Smooth muscle cell (in vitro differentiated cells): ENCODE measurements around the gene WWOX. TPM values are rescaled to one million over a fixed set of nuclear protein-coding genes. Genes with fewer than 3 reads are reported as not detected.

Source experiments
- DNase-seq: peaks from one replicate; lab custom pipeline; 2025; ENCODE audit not compliant: unreplicated experiment; lab: John Stamatoyannopoulos, UW
- H2AFZ ChIP-seq: fragments of 200-600 bp; sonication (generic); 2 replicates; pipeline ENCODE4 v1.6.0; 2016; ENCODE audit warnings: antibody characterized with exemption, low read depth, mild to moderate bottlenecking
- H3F3A ChIP-seq: fragments of 200-600 bp; sonication (generic); 2 replicates; pipeline ENCODE4 v1.6.0; 2017; ENCODE audit warnings: antibody characterized with exemption, low read depth
- H3K27ac ChIP-seq: fragments of 200-600 bp; sonication (generic); 2 replicates; pipeline ENCODE4 v1.5.1; 2016; ENCODE audit warnings: low read depth, mild to moderate bottlenecking
- H3K27me3 ChIP-seq: fragments of 200-600 bp; sonication (generic); 2 replicates; pipeline ENCODE4 v1.6.1; 2016; ENCODE audit warnings: low read depth, mild to moderate bottlenecking
- H3K36me3 ChIP-seq: fragments of 200-600 bp; sonication (generic); 2 replicates; pipeline ENCODE4 v1.5.1; 2016; ENCODE audit warnings: low read depth
- H3K4me1 ChIP-seq: fragments of 200-600 bp; sonication (generic); 2 replicates; pipeline ENCODE4 v1.5.1; 2016; ENCODE audit warnings: low read depth
- H3K4me2 ChIP-seq: fragments of 200-600 bp; sonication (generic); 2 replicates; pipeline ENCODE4 v1.6.0; 2016; ENCODE audit warnings: mild to moderate bottlenecking
- H3K4me3 ChIP-seq: fragments of 200-600 bp; sonication (generic); 2 replicates; pipeline ENCODE4 v1.5.1; 2016; ENCODE audit warnings: mild to moderate bottlenecking
- H3K79me2 ChIP-seq: fragments of 200-600 bp; sonication (generic); 2 replicates; pipeline ENCODE4 v1.6.0; 2016; ENCODE audit warnings: low read depth, mild to moderate bottlenecking
- H3K9ac ChIP-seq: fragments of 200-600 bp; sonication (generic); 2 replicates; pipeline ENCODE4 v1.6.0; 2016; ENCODE audit warnings: low read depth
- H3K9me3 ChIP-seq: fragments of 200-600 bp; sonication (generic); replicated peaks from 2 replicates; pipeline ENCODE4 v1.5.1; 2016; ENCODE audit warnings: low read depth
- H4K20me1 ChIP-seq: fragments of 200-600 bp; sonication (generic); 2 replicates; pipeline ENCODE4 v1.6.0; 2016; ENCODE audit warnings: low read depth
- CTCF ChIP-seq: fragments of 200-600 bp; sonication (generic); IDR thresholded peaks from 2 replicates; pipeline ENCODE4 v1.5.1; 2017; ENCODE audit warnings: borderline replicate concordance, mild to moderate bottlenecking, antibody characterized with exemption; ENCODE audit not compliant: insufficient read depth, poor library complexity, severe bottlenecking
- WGBS: methylation state at CpG from one replicate; pipeline ENCODE4 v1.1.7; 2016; ENCODE audit warnings: low lambda C conversion rate; 5-methylcytosine and 5-hydroxymethylcytosine counted together
- polyA plus RNA-seq: library from polyadenylated mRNA; unstranded; fragments of >200 nt; fragmentation: Nextera tagmentation; extraction: Ambion mirVana; gene quantifications from 2 replicates; pipeline ENCODE4 v1.2.1, GENCODE V29; 2016
- total RNA-seq: library from RNA; depleted of rRNA; stranded (reverse); fragments of >200 nt; gene quantifications from 2 replicates; pipeline ENCODE4 v1.2.3, GENCODE V29; 2014

Gene WWOX
- total and polyA plus RNA-seq, 2 experiments from 2014 or later, result 7.5 to 14.0 TPM

DNA sequence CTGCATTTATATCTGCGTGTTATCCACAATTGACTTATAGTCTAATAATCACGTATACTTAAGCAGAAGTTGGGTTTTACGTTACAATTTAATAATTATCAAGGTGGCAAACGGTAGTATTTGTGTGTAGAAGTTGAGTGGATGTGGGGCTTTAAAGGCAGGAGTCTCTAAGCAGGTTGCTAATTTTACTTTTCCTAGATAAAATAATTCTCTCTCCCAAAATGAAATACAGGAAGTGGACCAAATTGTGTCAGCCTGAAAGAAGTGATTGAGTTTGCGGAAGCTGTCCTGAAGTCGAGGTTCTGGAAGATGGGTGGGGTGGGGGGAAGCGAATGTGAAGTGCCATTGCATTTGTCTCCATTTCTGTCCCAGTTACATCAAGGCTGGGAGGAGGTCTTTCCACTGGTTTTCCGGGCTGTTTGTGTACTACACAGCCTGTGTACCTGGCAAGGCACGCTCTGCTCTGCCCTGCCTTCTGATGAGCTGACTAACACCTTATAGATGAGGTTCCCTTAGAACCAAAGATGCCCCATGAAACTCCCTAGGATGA, 385.1 kb downstream of the WWOX start:
- Histone ChIP-seq H3K27ac (no peak overlapping the region), H3K4me3 (no peak overlapping the region), H3K4me1 (no peaks in the 10 kb centered on the region), H2AFZ (no peak overlapping the region), H3F3A (no peaks in the 10 kb centered on the region), H3K79me2 (no peaks in the 10 kb centered on the region), H3K36me3 (no peaks in the 10 kb centered on the region), H3K27me3 (no peaks in the 10 kb centered on the region), H3K9me3 (no peaks in the 10 kb centered on the region), H4K20me1 (no peaks in the 10 kb centered on the region), H3K9ac (no peak overlapping the region), H3K4me2 (no peak overlapping the region)
- no peak for DNase-seq
- WGBS, result 95% methylated on average over 9 of the region's 9 CpGs
- TF ChIP-seq CTCF, result no peak

GRCh38 chr16:78485188-78485916, 385.9 kb downstream of the WWOX start:
- Histone ChIP-seq H3F3A (no peaks in the 10 kb centered on the region), H3K4me3 (no peak overlapping the region), H3K4me2 (no peak overlapping the region), H3K27ac (no peak overlapping the region), H4K20me1 (no peaks in the 10 kb centered on the region), H3K79me2 (no peaks in the 10 kb centered on the region), H3K4me1 (no peaks in the 10 kb centered on the region), H3K9ac (no peak overlapping the region), H3K9me3 (no peaks in the 10 kb centered on the region), H3K27me3 (no peaks in the 10 kb centered on the region), H3K36me3 (no peaks in the 10 kb centered on the region), H2AFZ (no peak overlapping the region)
- TF ChIP-seq CTCF, result no peak
- whole genome bisulfite sequencing, result 88% methylated on average over 15 of the region's 15 CpGs
- no peak for DNase-seq

GRCh38 chr16:78485917-78486257, 386.4 kb downstream of the WWOX start:
- Histone ChIP-seq H3K36me3 (no peaks in the 10 kb centered on the region), H3K9me3 (no peaks in the 10 kb centered on the region), H3K4me3 (no peak overlapping the region), H3K4me2 (no peak overlapping the region), H3K4me1 (no peaks in the 10 kb centered on the region), H3K9ac (no peak overlapping the region), H4K20me1 (no peaks in the 10 kb centered on the region), H3K27ac (no peak overlapping the region), H2AFZ (no peak overlapping the region), H3K79me2 (no peaks in the 10 kb centered on the region), H3K27me3 (no peaks in the 10 kb centered on the region), H3F3A (no peaks in the 10 kb centered on the region)
- TF ChIP-seq CTCF, result no peak
- WGBS, result 95% methylated on average over 4 of the region's 4 CpGs
- DNase-seq, result no peak

DNA sequence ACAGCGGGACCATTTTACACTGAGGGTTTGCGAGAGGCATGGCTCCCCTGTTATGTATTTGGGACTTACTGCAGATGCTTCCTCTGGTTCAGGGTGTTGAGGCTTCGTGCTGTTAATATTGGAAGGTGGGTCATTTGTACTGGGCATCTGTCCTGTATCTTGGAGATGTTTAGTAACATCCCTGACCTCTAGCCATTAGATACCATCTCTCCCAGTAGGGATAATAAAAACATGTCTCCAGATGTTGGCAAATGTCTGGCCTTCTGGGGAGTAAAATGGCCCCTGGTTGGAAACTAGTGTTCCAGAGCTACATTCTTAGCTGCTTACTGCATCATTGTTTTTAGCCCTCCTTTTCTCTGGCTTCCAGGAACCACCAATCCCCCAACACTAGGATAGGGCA, 388.0 kb downstream of the WWOX start:
- 96% methylated on average over 3 of the region's 3 CpGs for WGBS
- Histone ChIP-seq H3K27ac (no peak overlapping the region), H3K4me2 (no peak overlapping the region), H3K79me2 (no peaks in the 10 kb centered on the region), H3F3A (no peaks in the 10 kb centered on the region), H2AFZ (no peak overlapping the region), H3K4me1 (no peaks in the 10 kb centered on the region), H3K9ac (no peak overlapping the region), H3K9me3 (no peaks in the 10 kb centered on the region), H3K36me3 (no peaks in the 10 kb centered on the region), H4K20me1 (no peaks in the 10 kb centered on the region), H3K4me3 (no peak overlapping the region), H3K27me3 (no peaks in the 10 kb centered on the region)
- TF ChIP-seq CTCF, result no peak
- DNase-seq, result no peak
